ENCODE measurements around the gene DBP.
A peak's percentile ranks its signal among the peaks of the same experiment; 100 is the strongest.

DBP gene

DNA sequence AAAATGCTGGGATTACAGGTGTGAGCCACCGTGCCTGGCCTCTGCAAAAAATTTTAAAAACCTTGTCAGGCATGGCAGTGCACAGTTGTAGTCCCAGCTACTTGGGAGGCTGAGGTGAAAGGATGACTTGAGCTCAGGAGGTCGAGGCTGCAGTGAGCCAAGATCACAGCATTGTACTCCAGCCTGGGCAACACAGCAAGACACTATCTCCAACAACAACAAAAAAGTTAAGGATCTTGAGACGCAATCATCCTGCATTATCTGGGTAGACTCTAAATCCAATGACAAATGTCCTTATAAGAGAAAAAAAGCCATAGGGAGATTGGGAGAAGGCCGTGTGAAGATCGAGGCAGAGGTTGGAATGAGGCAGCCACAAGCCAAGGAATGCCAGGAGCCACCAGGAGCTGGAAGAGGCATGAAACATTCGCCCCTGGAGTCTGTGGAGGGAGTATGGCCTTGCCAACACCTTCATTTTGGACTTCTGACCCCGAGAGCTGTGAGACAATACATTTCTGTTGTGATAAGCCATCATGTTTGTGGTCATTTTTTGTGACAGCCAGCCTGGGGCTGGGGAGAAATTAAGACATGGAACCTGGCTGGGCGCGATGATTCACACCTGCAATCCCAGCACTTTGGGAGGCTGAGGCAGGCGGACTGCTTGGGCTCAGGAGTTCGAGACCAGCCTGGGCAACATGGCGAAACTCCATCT lies 13.9 kb upstream of the DBP start:
- Histone ChIP-seq H3K36me3 (ENCODE audit: control insufficient read depth, insufficient read depth, low read length) (no peaks in the 10 kb centered on the region), H3K27ac (ENCODE audit: low read depth, low read length) (no peak overlapping the region), H3K9ac (ENCODE audit: low read depth, low read length) (no peak overlapping the region), H3K4me3 (ENCODE audit: low read depth, low read length) (no peak overlapping the region), H3K9me3 (ENCODE audit: control insufficient read depth, insufficient read depth, low read length) (no peaks in the 10 kb centered on the region), H3K4me1 (ENCODE audit: control insufficient read depth, insufficient read depth, low read length) (peaks cover 2% of the 10 kb centered on the region; the same call in 1 of the 2 replicates), H3K27me3 (ENCODE audit: control insufficient read depth, insufficient read depth, low read length) (no peaks in the 10 kb centered on the region)

GRCh38 chr19:48648134-48648533 lies 11.0 kb upstream of the DBP start:
- H3K9ac ChIP-seq (ENCODE audit: low read depth, low read length) = no peak overlapping the region
- no peak overlapping the region for H3K27ac ChIP-seq (ENCODE audit: low read depth, low read length)
- H3K36me3 ChIP-seq (ENCODE audit: control insufficient read depth, insufficient read depth, low read length) = no peaks in the 10 kb centered on the region
- H3K9me3 ChIP-seq (ENCODE audit: control insufficient read depth, insufficient read depth, low read length) = no peaks in the 10 kb centered on the region
- H3K4me3 ChIP-seq (ENCODE audit: low read depth, low read length) = no peak overlapping the region
- H3K4me1 ChIP-seq (ENCODE audit: control insufficient read depth, insufficient read depth, low read length) = peaks cover 6% of the 10 kb centered on the region; the same call in 1 of the 2 replicates
- no peaks in the 10 kb centered on the region for H3K27me3 ChIP-seq (ENCODE audit: control insufficient read depth, insufficient read depth, low read length)

GRCh38 chr19:48646722-48647216 lies 9.6 kb upstream of the DBP start:
- Histone ChIP-seq H3K4me1 (ENCODE audit: control insufficient read depth, insufficient read depth, low read length) (peaks cover 6% of the 10 kb centered on the region; the same call in 1 of the 2 replicates), H3K36me3 (ENCODE audit: control insufficient read depth, insufficient read depth, low read length) (no peaks in the 10 kb centered on the region), H3K4me3 (ENCODE audit: low read depth, low read length) (peak overlapping the region; percentile 95; the same call in 1 of the 2 replicates), H3K9ac (ENCODE audit: low read depth, low read length) (no peak overlapping the region), H3K27ac (ENCODE audit: low read depth, low read length) (peak overlapping the region; percentile 98), H3K27me3 (ENCODE audit: control insufficient read depth, insufficient read depth, low read length) (no peaks in the 10 kb centered on the region), H3K9me3 (ENCODE audit: control insufficient read depth, insufficient read depth, low read length) (no peaks in the 10 kb centered on the region)

GRCh38 chr19:48646001-48646721 lies 9.0 kb upstream of the DBP start, which contains the start of gene CA11:
Gene CA11, minus strand, starts transcription at chr19:48646187. Its CDS starts 555 bp downstream, at chr19:48645632.
- H3K4me3 ChIP-seq (ENCODE audit: low read depth, low read length) = peak within 1 kb of the TSS; percentile 95
- no peaks in the 10 kb centered on the region for H3K36me3 ChIP-seq (ENCODE audit: control insufficient read depth, insufficient read depth, low read length)
- H3K9me3 ChIP-seq (ENCODE audit: control insufficient read depth, insufficient read depth, low read length) = no peaks in the 10 kb centered on the region
- peak within 1 kb of the TSS; percentile 31; the same call in 1 of the 2 replicates for H3K9ac ChIP-seq (ENCODE audit: low read depth, low read length)
- H3K4me1 ChIP-seq (ENCODE audit: control insufficient read depth, insufficient read depth, low read length) = peaks cover 6% of the 10 kb centered on the region; the same call in 1 of the 2 replicates
- peak within 1 kb of the TSS; percentile 98 for H3K27ac ChIP-seq (ENCODE audit: low read depth, low read length)
- no peaks in the 10 kb centered on the region for H3K27me3 ChIP-seq (ENCODE audit: control insufficient read depth, insufficient read depth, low read length)

DNA sequence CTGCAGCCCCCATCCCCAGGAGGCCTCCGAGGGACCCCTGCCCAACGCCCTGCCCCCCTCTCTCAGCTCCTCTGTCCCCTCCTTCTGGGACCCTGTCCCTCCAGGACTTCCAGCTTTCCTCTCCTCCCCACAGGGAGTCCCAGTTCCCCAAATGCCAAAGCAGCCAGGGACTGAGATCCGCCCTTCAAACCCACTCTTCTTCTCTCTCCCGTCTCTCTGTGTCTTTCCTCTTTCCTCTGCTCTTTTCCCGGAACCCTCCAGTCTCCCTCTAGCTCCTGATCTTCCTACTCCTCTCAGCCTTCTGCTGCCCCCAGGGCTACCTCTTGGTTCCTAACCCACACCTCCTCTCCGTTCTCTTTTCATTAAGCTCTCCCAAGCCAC lies 8.4 kb upstream of the DBP start:
- Histone ChIP-seq H3K9me3 (ENCODE audit: control insufficient read depth, insufficient read depth, low read length) (no peaks in the 10 kb centered on the region), H3K4me1 (ENCODE audit: control insufficient read depth, insufficient read depth, low read length) (peaks cover 6% of the 10 kb centered on the region; the same call in 1 of the 2 replicates), H3K36me3 (ENCODE audit: control insufficient read depth, insufficient read depth, low read length) (no peaks in the 10 kb centered on the region), H3K27me3 (ENCODE audit: control insufficient read depth, insufficient read depth, low read length) (no peaks in the 10 kb centered on the region), H3K27ac (ENCODE audit: low read depth, low read length) (peak overlapping the region; percentile 98), H3K4me3 (ENCODE audit: low read depth, low read length) (peak overlapping the region; percentile 95), H3K9ac (ENCODE audit: low read depth, low read length) (peak overlapping the region; percentile 13; the same call in 1 of the 2 replicates)

- Histone ChIP-seq H3K4me1 (ENCODE audit: control insufficient read depth, insufficient read depth, low read length) (peaks cover 6% of the 10 kb centered on the region; the same call in 1 of the 2 replicates), H3K27ac (ENCODE audit: low read depth, low read length) (peak overlapping the region; percentile 98), H3K27me3 (ENCODE audit: control insufficient read depth, insufficient read depth, low read length) (no peaks in the 10 kb centered on the region), H3K9ac (ENCODE audit: low read depth, low read length) (peak overlapping the region; percentile 7; the same call in 1 of the 2 replicates), H3K4me3 (ENCODE audit: low read depth, low read length) (peak overlapping the region; percentile 95), H3K9me3 (ENCODE audit: control insufficient read depth, insufficient read depth, low read length) (no peaks in the 10 kb centered on the region), H3K36me3 (ENCODE audit: control insufficient read depth, insufficient read depth, low read length) (no peaks in the 10 kb centered on the region; the same call in 1 of the 2 replicates)
These were observed 7.8 kb upstream of the DBP start for GRCh38 chr19:48644839-48645619.

DNA sequence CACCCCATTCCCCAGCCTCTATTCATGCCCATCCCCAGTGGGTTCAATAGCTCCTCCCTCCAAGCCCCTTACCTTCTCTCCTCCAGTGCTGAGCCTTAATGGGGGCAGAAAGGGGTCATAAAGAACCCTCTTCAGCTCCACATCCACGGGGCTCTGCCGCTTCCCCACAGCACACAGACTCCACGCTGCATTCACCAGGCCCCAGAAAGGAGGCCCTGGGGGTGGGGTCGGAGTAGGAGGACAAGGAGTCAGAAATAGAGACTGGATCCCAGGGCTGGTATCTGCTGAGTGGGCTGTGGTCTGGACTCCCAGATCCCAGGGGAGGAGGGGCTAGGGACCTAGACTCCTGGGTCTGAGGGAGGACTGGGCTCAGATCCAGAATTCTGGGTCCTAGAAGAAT lies 7.2 kb upstream of the DBP start:
- peaks cover 6% of the 10 kb centered on the region for H3K4me1 ChIP-seq (ENCODE audit: control insufficient read depth, insufficient read depth, low read length)

GRCh38 chr19:48642862-48643261 lies 5.7 kb upstream of the DBP start:
- Histone ChIP-seq H3K4me3 (ENCODE audit: low read depth, low read length) (no peak overlapping the region), H3K36me3 (ENCODE audit: control insufficient read depth, insufficient read depth, low read length) (no peaks in the 10 kb centered on the region; the same call in 1 of the 2 replicates), H3K9ac (ENCODE audit: low read depth, low read length) (no peak overlapping the region), H3K4me1 (ENCODE audit: control insufficient read depth, insufficient read depth, low read length) (peaks cover 17% of the 10 kb centered on the region), H3K9me3 (ENCODE audit: control insufficient read depth, insufficient read depth, low read length) (no peaks in the 10 kb centered on the region), H3K27me3 (ENCODE audit: control insufficient read depth, insufficient read depth, low read length) (no peaks in the 10 kb centered on the region), H3K27ac (ENCODE audit: low read depth, low read length) (no peak overlapping the region)

More for the DNA sequence above, 7.2 kb upstream of the DBP start:
- Histone ChIP-seq H3K27ac (ENCODE audit: low read depth, low read length) (peak overlapping the region; percentile 98), H3K27me3 (ENCODE audit: control insufficient read depth, insufficient read depth, low read length) (no peaks in the 10 kb centered on the region), H3K9ac (ENCODE audit: low read depth, low read length) (no peak overlapping the region; the same call in 1 of the 2 replicates), H3K4me3 (ENCODE audit: low read depth, low read length) (peak overlapping the region; percentile 95), H3K9me3 (ENCODE audit: control insufficient read depth, insufficient read depth, low read length) (no peaks in the 10 kb centered on the region), H3K36me3 (ENCODE audit: control insufficient read depth, insufficient read depth, low read length) (no peaks in the 10 kb centered on the region; the same call in 1 of the 2 replicates)

DNA sequence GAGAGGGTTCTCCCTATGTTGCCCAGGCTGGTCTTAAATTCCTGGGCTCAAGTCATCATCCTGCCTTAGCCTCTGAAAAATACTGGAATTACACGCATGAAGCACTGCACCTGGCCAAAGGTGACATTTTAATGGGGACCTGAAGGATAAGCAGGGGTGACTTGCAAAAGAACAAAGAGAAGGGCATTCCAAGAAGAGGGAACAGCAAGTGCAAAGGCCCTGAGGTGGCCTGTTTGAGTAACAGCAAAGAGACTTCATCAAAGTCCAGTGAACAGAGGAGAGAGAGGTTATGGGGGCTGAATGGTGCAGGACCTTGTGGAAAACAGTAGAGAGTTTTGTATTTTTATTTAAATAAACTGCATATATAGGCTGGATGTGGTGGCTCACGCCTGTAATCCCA lies 4.7 kb upstream of the DBP start:
- Histone ChIP-seq H3K27ac (ENCODE audit: low read depth, low read length) (no peak overlapping the region), H3K4me1 (ENCODE audit: control insufficient read depth, insufficient read depth, low read length) (peaks cover 15% of the 10 kb centered on the region), H3K27me3 (ENCODE audit: control insufficient read depth, insufficient read depth, low read length) (no peaks in the 10 kb centered on the region), H3K9ac (ENCODE audit: low read depth, low read length) (no peak overlapping the region), H3K4me3 (ENCODE audit: low read depth, low read length) (no peak overlapping the region), H3K9me3 (ENCODE audit: control insufficient read depth, insufficient read depth, low read length) (no peaks in the 10 kb centered on the region), H3K36me3 (ENCODE audit: control insufficient read depth, insufficient read depth, low read length) (no peaks in the 10 kb centered on the region; the same call in 1 of the 2 replicates)

All from HUES48 (cell line).